ENCODE measurements around the gene ARID5A. TPM values are rescaled to one million over a fixed set of nuclear protein-coding genes. Genes with fewer than 3 reads are reported as not detected.

Gene ARID5A
- total RNA-seq, 2 experiments from 2014 or later: 61.5 to 64.3 TPM

GRCh38 chr2:96522304-96523203, 14.0 kb upstream of the ARID5A start:
- peaks cover 28% of the 10 kb centered on the region for H3K4me1 Mint-ChIP-seq (ENCODE audit: low read depth)
- TF ChIP-seq CTCF (IDR thresholded peaks at IDR 0.05): no peak
- no peak for DNase-seq
- no peaks in the 10 kb centered on the region for H3K27me3 Mint-ChIP-seq
- H3K9me3 Mint-ChIP-seq: no peaks in the 10 kb centered on the region
- POLR2A ChIA-PET: interaction anchor here (0.7 to 23.0 kb wide), 2 partner anchors 12 to 25 kb away, joined by 3 to 438 read pairs; partner anchors contain the start of gene ARID5A
- H3K27ac Mint-ChIP-seq: no peak overlapping the region
- ATAC-seq: no peak
- H3K36me3 Mint-ChIP-seq (ENCODE audit: low read depth): no peaks in the 10 kb centered on the region
- intact Hi-C loops (cut with micrococcal nuclease): no loop called here
- no peak overlapping the region for H3K4me3 Mint-ChIP-seq
- CTCF ChIA-PET: interaction anchor here (0.9 to 13.5 kb wide), 4 partner anchors 12 to 116 kb away, joined by 3 to 91 read pairs (median 4); no protein-coding TSS in a partner anchor

GRCh38 chr2:96523659-96524481, 12.7 kb upstream of the ARID5A start:
- peaks cover 41% of the 10 kb centered on the region for H3K4me1 Mint-ChIP-seq (ENCODE audit: low read depth)

DNA sequence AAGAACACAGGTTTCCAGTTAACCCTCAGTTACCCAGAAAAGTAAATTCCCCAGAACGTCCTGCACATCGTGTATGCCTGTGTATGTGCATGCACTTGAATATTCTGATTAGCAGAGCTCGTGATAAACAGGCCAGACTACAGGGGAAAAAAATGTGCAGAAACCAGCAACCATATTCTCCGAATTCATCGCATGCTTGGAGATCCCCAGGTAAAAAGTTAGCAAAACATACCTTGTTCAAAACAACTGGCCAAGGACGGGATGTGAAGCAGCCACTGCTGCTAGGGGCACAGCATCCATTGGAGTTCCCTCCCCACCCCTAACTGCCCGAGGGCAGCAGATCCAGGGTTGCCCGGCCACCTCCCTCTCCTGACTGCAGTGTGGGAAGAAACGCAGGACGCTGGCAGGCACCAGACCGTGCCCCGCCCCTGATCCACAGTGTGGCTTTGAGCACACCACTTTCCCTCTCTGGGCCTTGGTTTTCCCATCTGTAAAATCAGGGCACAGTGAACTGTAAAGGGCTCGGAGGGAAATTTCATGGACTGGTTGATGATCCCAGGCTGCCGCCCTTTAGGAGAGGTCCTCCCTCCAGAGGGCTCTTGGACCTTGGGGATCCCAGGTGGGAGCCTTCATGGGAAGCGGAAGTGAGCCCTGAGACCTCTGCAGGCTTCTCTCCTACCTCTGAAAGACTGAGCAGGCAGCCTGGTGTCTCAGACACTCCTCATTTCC, 11.9 kb upstream of the ARID5A start:
- DNase-seq: no peak
- H3K27me3 Mint-ChIP-seq: no peaks in the 10 kb centered on the region

More at GRCh38 chr2:96523659-96524481, 12.7 kb upstream of the ARID5A start:
- ATAC-seq (peak; percentile 1), DNase-seq (no peak)
- CTCF ChIA-PET: interaction anchor here (1.0 to 13.5 kb wide), 3 partner anchors 14 to 30 kb away, joined by 4 to 91 read pairs (median 4); no protein-coding TSS in a partner anchor
- intact Hi-C loops (cut with micrococcal nuclease): no loop called here
- no peaks in the 10 kb centered on the region for H3K27me3 Mint-ChIP-seq
- no peaks in the 10 kb centered on the region for H3K36me3 Mint-ChIP-seq (ENCODE audit: low read depth)
- H3K9me3 Mint-ChIP-seq: no peaks in the 10 kb centered on the region
- POLR2A ChIA-PET: interaction anchor here (23.0 kb wide), 1 partner anchor 23 kb away, joined by 438 read pairs; the partner anchor contains the start of gene ARID5A
- peak overlapping the region; percentile 7 for H3K4me3 Mint-ChIP-seq
- peak overlapping the region; percentile 61 for H3K27ac Mint-ChIP-seq
- TF ChIP-seq CTCF (IDR thresholded peaks at IDR 0.05): no peak

DNA sequence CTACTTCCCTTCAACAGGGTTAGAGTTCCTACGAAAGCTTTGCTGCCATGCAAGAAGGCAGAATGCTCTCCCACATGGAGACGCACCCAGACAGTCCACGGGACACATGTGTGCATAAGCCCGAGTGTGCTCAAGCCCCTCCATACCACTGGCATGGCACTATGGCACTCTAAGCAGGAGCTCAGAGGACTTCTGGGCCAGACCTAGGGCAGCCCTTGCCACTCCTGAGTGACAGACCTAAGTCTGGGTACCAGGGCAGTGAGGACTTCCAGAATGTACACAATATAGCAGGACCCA, 11.4 kb upstream of the ARID5A start:
- H3K4me3 Mint-ChIP-seq: no peak overlapping the region
- ATAC-seq (no peak), DNase-seq (no peak)
- no peaks in the 10 kb centered on the region for H3K9me3 Mint-ChIP-seq
- no peak for TF ChIP-seq CTCF (IDR thresholded peaks at IDR 0.05)
- H3K36me3 Mint-ChIP-seq (ENCODE audit: low read depth): no peaks in the 10 kb centered on the region
- H3K27me3 Mint-ChIP-seq: no peaks in the 10 kb centered on the region
- ChIA-PET CTCF (interaction anchor here (1.3 to 13.5 kb wide), 2 partner anchors 15 to 29 kb away, joined by 4 to 91 read pairs; no protein-coding TSS in a partner anchor), POLR2A (interaction anchor here (23.0 kb wide), 1 partner anchor 22 kb away, joined by 438 read pairs; the partner anchor contains the start of gene ARID5A)
- intact Hi-C loops (cut with micrococcal nuclease): no loop called here
- H3K4me1 Mint-ChIP-seq (ENCODE audit: low read depth): peaks cover 54% of the 10 kb centered on the region
- H3K27ac Mint-ChIP-seq: no peak overlapping the region

More for the DNA sequence above, 11.9 kb upstream of the ARID5A start:
- intact Hi-C loops (cut with micrococcal nuclease): no loop called here
- ChIA-PET POLR2A (interaction anchor here (23.0 kb wide), 1 partner anchor 22 kb away, joined by 438 read pairs; the partner anchor contains the start of gene ARID5A), CTCF (interaction anchor here (1.3 to 13.5 kb wide), 2 partner anchors 15 to 29 kb away, joined by 4 to 91 read pairs; no protein-coding TSS in a partner anchor)
- ATAC-seq: peak; percentile 20
- peak overlapping the region; percentile 61 for H3K27ac Mint-ChIP-seq
- H3K9me3 Mint-ChIP-seq: no peaks in the 10 kb centered on the region
- TF ChIP-seq CTCF (IDR thresholded peaks at IDR 0.05): no peak
- H3K36me3 Mint-ChIP-seq (ENCODE audit: low read depth): no peaks in the 10 kb centered on the region
- no peak overlapping the region for H3K4me3 Mint-ChIP-seq
- H3K4me1 Mint-ChIP-seq (ENCODE audit: low read depth): peaks cover 49% of the 10 kb centered on the region

All from activated CD8-positive, alpha-beta T cell treated with anti-CD3 and anti-CD28 coated beads for 36 hours (primary cell).